Esophagus muscularis mucosa (tissue), 4 donors: ENCODE results near the gene TAP2.

Experiments used
- EP300 ChIP-seq: sonication (generic); formaldehyde crosslinking; IDR thresholded peaks from one replicate; pipeline ENCODE4 v1.6.1; 2017; ENCODE audit warnings: antibody characterized with exemption
- POLR2A ChIP-seq: fragments of 450-650 bp; IDR thresholded peaks from one replicate; pipeline ENCODE4 v1.6.1; 2017; ENCODE audit warnings: antibody characterized with exemption, moderate library complexity, mild to moderate bottlenecking, low read depth
- TF ChIP-seq, protein P1 (sequence below), 3 experiments: fragments of 200-600 bp in 2 of 3; fragments of 450-650 bp in 1 of 3; sonication (generic) in 2 of 3; IDR thresholded peaks; one replicate each; pipeline ENCODE4 v1.5.1; 2017 to 2019; ENCODE audit warnings: antibody characterized with exemption in 3 of 3, mild to moderate bottlenecking in 2 of 3, moderate library complexity in 1 of 3

DNA sequence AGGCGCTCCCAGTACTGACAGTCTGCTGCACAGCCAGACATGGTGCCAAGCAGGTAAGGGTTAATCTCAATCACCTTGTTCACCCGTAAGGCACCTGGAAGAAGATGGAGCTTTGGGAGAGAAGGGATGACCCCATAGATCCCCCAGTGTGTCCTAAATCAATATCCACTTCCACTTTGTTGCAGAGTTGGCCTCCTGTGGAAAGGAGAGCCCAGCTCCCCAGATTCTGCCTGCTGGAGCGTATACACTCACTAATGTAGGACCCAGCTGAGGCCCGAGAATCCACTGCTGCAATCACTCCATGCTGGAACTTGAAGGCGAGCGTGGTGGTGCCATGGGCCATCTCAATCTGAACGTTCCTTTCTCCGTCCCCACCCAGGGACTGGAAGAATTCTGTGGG, 4.2 kb upstream of the TAP2 start:
- TF ChIP-seq, protein P1, sequence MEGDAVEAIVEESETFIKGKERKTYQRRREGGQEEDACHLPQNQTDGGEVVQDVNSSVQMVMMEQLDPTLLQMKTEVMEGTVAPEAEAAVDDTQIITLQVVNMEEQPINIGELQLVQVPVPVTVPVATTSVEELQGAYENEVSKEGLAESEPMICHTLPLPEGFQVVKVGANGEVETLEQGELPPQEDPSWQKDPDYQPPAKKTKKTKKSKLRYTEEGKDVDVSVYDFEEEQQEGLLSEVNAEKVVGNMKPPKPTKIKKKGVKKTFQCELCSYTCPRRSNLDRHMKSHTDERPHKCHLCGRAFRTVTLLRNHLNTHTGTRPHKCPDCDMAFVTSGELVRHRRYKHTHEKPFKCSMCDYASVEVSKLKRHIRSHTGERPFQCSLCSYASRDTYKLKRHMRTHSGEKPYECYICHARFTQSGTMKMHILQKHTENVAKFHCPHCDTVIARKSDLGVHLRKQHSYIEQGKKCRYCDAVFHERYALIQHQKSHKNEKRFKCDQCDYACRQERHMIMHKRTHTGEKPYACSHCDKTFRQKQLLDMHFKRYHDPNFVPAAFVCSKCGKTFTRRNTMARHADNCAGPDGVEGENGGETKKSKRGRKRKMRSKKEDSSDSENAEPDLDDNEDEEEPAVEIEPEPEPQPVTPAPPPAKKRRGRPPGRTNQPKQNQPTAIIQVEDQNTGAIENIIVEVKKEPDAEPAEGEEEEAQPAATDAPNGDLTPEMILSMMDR (IDR thresholded peaks at IDR 0.05), result no peak
- TF ChIP-seq EP300, result no peak
- no peak for TF ChIP-seq POLR2A
